GM23338 (cell line): Measurements from ENCODE around the gene SMIM28. TPM values are rescaled to one million over a fixed set of nuclear protein-coding genes. Genes with fewer than 3 reads are reported as not detected.

Source experiments
- ATAC-seq: fragments of 200-7000 bp; cut with Tn5 transposase; 3 replicates; pipeline ENCODE4 v1.9.1; 2020
- DNase-seq: peaks from one replicate; pipeline ENCODE4 v3.0.0-alpha.2; 2015; ENCODE audit warnings: low spot score
- H2AFZ ChIP-seq: fragments of 200-600 bp; sonication (generic); 2 replicates; pipeline ENCODE4 v1.8.0; 2016; ENCODE audit warnings: antibody characterized with exemption, mild to moderate bottlenecking, moderate library complexity
- H3F3A ChIP-seq: fragments of 200-600 bp; sonication (generic); replicated peaks from 2 replicates; pipeline ENCODE4 v1.8.0; 2017; ENCODE audit warnings: antibody characterized with exemption, mixed run types, low read depth
- H3K27ac ChIP-seq: fragments of 200-600 bp; sonication (generic); 2 replicates; pipeline ENCODE4 v1.6.1; 2016; ENCODE audit warnings: low read depth
- H3K27me3 ChIP-seq: fragments of 200-600 bp; sonication (generic); 2 replicates; pipeline ENCODE4 v1.8.0; 2016; ENCODE audit warnings: mild to moderate bottlenecking, mixed run types, moderate library complexity; ENCODE audit not compliant: insufficient read depth
- H3K36me3 ChIP-seq: fragments of 200-600 bp; sonication (generic); 2 replicates; pipeline ENCODE4 v1.8.0; 2016; ENCODE audit warnings: mild to moderate bottlenecking; ENCODE audit not compliant: insufficient read depth
- H3K4me1 ChIP-seq: fragments of 200-600 bp; sonication (generic); 2 replicates; pipeline ENCODE4 v1.8.0; 2016; ENCODE audit warnings: mild to moderate bottlenecking, moderate library complexity; ENCODE audit not compliant: insufficient read depth
- H3K4me2 ChIP-seq: fragments of 200-600 bp; sonication (generic); 2 replicates; pipeline ENCODE4 v1.7.1; 2017; ENCODE audit warnings: mixed run types
- H3K4me3 ChIP-seq: fragments of 200-600 bp; sonication (generic); 2 replicates; pipeline ENCODE4 v1.6.1; 2016; ENCODE audit warnings: mixed run types
- H3K79me2 ChIP-seq: fragments of 200-600 bp; sonication (generic); replicated peaks from 2 replicates; pipeline ENCODE4 v1.8.0; 2017; ENCODE audit warnings: mild to moderate bottlenecking; ENCODE audit not compliant: insufficient read depth
- H3K9me2 ChIP-seq: fragments of 200-600 bp; sonication (generic); 2 replicates; pipeline ENCODE4 v1.8.0; 2017; ENCODE audit not compliant: insufficient read depth
- H4K20me1 ChIP-seq: fragments of 200-600 bp; sonication (generic); replicated peaks from 2 replicates; pipeline ENCODE4 v1.8.0; 2017; ENCODE audit warnings: mild to moderate bottlenecking; ENCODE audit not compliant: insufficient read depth
- H3K27ac Mint-ChIP-seq: 2 replicates; pipeline ENCODE4 v1.8.0; 2020; ENCODE audit warnings: inconsistent platforms, mild to moderate bottlenecking, moderate library complexity, mixed read lengths
- H3K27me3 Mint-ChIP-seq: 3 replicates; pipeline ENCODE4 v1.8.0; 2022; ENCODE audit warnings: low read depth, mild to moderate bottlenecking, moderate library complexity, mixed read lengths, inconsistent platforms; ENCODE audit not compliant: insufficient read depth, poor library complexity
- H3K36me3 Mint-ChIP-seq: 3 replicates; pipeline ENCODE4 v1.8.0; 2021; ENCODE audit warnings: low read depth, mild to moderate bottlenecking, inconsistent platforms, moderate library complexity, mixed read lengths
- H3K4me1 Mint-ChIP-seq: 3 replicates; pipeline ENCODE4 v1.8.0; 2020; ENCODE audit warnings: mild to moderate bottlenecking, inconsistent platforms, mixed read lengths
- H3K4me3 Mint-ChIP-seq: 3 replicates; pipeline ENCODE4 v1.8.0; 2021; ENCODE audit warnings: moderate library complexity, mild to moderate bottlenecking, inconsistent platforms, mixed read lengths
- H3K9me3 Mint-ChIP-seq: 3 replicates; pipeline ENCODE4 v1.8.0; 2020; ENCODE audit warnings: moderate library complexity, mild to moderate bottlenecking, inconsistent platforms, mixed read lengths
- CREB1 ChIP-seq: fragments of 250-450 bp; sonication (Bioruptor Pico); IDR thresholded peaks from 2 replicates; pipeline ENCODE4 v1.5.0; 2020; ENCODE audit warnings: low read depth, mild to moderate bottlenecking, moderate library complexity
- EZH2 ChIP-seq: fragments of 200-600 bp; sonication (generic); IDR thresholded peaks from one replicate; pipeline ENCODE4 v1.8.0; 2017; ENCODE audit warnings: antibody characterized with exemption, mild to moderate bottlenecking, low read depth; ENCODE audit not compliant: unreplicated experiment
- EZH2phosphoT487 ChIP-seq: fragments of 200-600 bp; sonication (generic); IDR thresholded peaks from one replicate; pipeline ENCODE4 v1.8.1; 2018; ENCODE audit warnings: antibody characterized with exemption; ENCODE audit not compliant: unreplicated experiment
- JUNB ChIP-seq: IDR thresholded peaks from one replicate; pipeline ENCODE4 v1.6.1; 2016; ENCODE audit warnings: antibody characterized with exemption; ENCODE audit not compliant: unreplicated experiment
- NANOG ChIP-seq: IDR thresholded peaks from 2 replicates; pipeline ENCODE4 v1.6.1; 2016; ENCODE audit warnings: antibody characterized with exemption, borderline replicate concordance
- POLR2AphosphoS5 ChIP-seq: IDR thresholded peaks from 2 replicates; pipeline ENCODE4 v1.6.1; 2016; ENCODE audit warnings: antibody characterized with exemption, low read depth
- REST ChIP-seq: IDR thresholded peaks from one replicate; pipeline ENCODE4 v1.6.1; 2018; ENCODE audit warnings: antibody characterized with exemption; ENCODE audit not compliant: unreplicated experiment
- STAT1 ChIP-seq: IDR thresholded peaks from one replicate; pipeline ENCODE4 v1.6.1; 2016; ENCODE audit warnings: antibody characterized with exemption; ENCODE audit not compliant: unreplicated experiment
- ZNF114 ChIP-seq: fragments of 250-450 bp; sonication (Bioruptor Pico); IDR thresholded peaks from 2 replicates; pipeline ENCODE4 v1.5.0; 2020; ENCODE audit warnings: mild to moderate bottlenecking, moderate library complexity
- ZNF331 ChIP-seq: fragments of 250-450 bp; sonication (Bioruptor Pico); IDR thresholded peaks from 2 replicates; pipeline ENCODE4 v1.5.0; 2020; ENCODE audit warnings: low read depth, mild to moderate bottlenecking, moderate library complexity
- ZNF462 ChIP-seq: fragments of 250-450 bp; sonication (Bioruptor Pico); IDR thresholded peaks from 2 replicates; pipeline ENCODE4 v1.5.0; 2020; ENCODE audit warnings: mild to moderate bottlenecking, moderate library complexity
- polyA plus RNA-seq: library from polyadenylated mRNA; unstranded; fragments of >200 nt; fragmentation: Nextera tagmentation; extraction: Ambion mirVana; gene quantifications from 2 replicates; pipeline ENCODE4 v1.2.1, GENCODE V29; 2016
- total RNA-seq: library from RNA; depleted of rRNA; stranded (reverse); fragments of >200 nt; shearing (Covaris generic); gene quantifications from 2 replicates; pipeline ENCODE4 v1.2.3, GENCODE V29; 2014
- TF ChIP-seq, protein P1 (sequence below): IDR thresholded peaks from 2 replicates; pipeline ENCODE4 v1.6.1; 2016; ENCODE audit warnings: antibody characterized with exemption
- TF ChIP-seq, protein P2 (sequence below), 2 experiments: fragments of 200-600 bp in 1 of 2; sonication (generic) in 1 of 2; conservative IDR thresholded peaks; 2 replicates each; pipeline versions ENCODE4 v1.5.1 to v1.6.1; 2016 to 2017; ENCODE audit warnings: antibody characterized with exemption in 2 of 2, low read depth in 2 of 2, mild to moderate bottlenecking in 2 of 2, moderate library complexity in 1 of 2

The SMIM28 gene
- total and polyA plus RNA-seq, 2 experiments from 2014 or later = not detected

DNA sequence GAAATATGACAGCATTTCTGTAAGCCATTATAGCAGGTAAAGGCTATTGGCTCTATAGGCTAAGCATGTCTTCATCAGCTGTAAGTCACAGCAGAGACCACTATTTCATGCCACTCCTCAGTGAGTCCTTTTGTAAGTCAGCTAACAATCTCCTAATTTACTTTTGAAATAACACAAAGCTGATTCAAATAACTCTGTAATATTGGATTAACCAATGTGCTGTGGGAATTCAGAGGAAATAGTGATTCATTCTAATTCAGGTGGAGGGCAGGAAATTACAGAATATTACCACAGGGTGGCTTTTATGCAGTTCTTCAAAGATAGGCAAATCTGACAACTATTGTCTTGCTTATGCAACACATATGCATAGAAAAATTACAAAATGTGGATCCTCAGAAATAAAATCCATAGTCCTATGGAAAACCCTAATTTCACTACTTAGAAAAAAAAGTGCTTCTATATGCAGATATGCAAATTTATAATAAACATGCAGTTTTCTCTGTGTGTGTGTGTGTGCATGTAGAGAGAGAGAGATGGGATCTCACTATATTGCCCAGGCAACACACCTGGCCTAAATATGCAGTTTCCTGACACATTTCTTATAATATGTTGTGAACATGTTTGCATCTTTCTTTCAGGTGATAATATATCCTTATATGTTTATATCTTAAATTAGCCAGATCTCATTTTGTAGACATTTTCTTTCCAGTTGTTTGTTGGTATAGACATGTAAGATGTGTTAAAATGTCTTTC, 4.8 kb upstream of the SMIM28 start:
- Histone ChIP-seq H3K79me2 (no peaks in the 10 kb centered on the region), H3K27ac (no peak overlapping the region), H3F3A (no peaks in the 10 kb centered on the region), H3K4me1 (peaks cover 15% of the 10 kb centered on the region), H3K4me3 (no peak overlapping the region), H2AFZ (no peak overlapping the region), H3K4me2 (no peak overlapping the region), H3K36me3 (no peaks in the 10 kb centered on the region), H4K20me1 (no peaks in the 10 kb centered on the region), H3K9me2 (no peaks in the 10 kb centered on the region), H3K27me3 (no peaks in the 10 kb centered on the region)
- DNase-seq (no peak), ATAC-seq (no peak)
- peaks cover 2% of the 10 kb centered on the region for H3K27me3 Mint-ChIP-seq
- H3K9me3 Mint-ChIP-seq = no peaks in the 10 kb centered on the region; the same call in 1 of the 3 replicates
- no peaks in the 10 kb centered on the region for H3K36me3 Mint-ChIP-seq
- no peak overlapping the region for H3K27ac Mint-ChIP-seq
- TF ChIP-seq EZH2 = no peak
- no peak for TF ChIP-seq STAT1
- TF ChIP-seq CREB1 (CRISPR knock-in tag) = no peak
- TF ChIP-seq ZNF114 (CRISPR knock-in tag) = no peak
- no peak for TF ChIP-seq EZH2phosphoT487
- no peak for TF ChIP-seq NANOG
- no peak for TF ChIP-seq JUNB
- TF ChIP-seq REST = no peak
- TF ChIP-seq, protein P1, sequence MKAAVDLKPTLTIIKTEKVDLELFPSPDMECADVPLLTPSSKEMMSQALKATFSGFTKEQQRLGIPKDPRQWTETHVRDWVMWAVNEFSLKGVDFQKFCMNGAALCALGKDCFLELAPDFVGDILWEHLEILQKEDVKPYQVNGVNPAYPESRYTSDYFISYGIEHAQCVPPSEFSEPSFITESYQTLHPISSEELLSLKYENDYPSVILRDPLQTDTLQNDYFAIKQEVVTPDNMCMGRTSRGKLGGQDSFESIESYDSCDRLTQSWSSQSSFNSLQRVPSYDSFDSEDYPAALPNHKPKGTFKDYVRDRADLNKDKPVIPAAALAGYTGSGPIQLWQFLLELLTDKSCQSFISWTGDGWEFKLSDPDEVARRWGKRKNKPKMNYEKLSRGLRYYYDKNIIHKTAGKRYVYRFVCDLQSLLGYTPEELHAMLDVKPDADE = no peak
- no peak for TF ChIP-seq ZNF331
- no peak for TF ChIP-seq ZNF462 (CRISPR knock-in tag)
- TF ChIP-seq POLR2AphosphoS5 = no peak
- TF ChIP-seq, protein P2, sequence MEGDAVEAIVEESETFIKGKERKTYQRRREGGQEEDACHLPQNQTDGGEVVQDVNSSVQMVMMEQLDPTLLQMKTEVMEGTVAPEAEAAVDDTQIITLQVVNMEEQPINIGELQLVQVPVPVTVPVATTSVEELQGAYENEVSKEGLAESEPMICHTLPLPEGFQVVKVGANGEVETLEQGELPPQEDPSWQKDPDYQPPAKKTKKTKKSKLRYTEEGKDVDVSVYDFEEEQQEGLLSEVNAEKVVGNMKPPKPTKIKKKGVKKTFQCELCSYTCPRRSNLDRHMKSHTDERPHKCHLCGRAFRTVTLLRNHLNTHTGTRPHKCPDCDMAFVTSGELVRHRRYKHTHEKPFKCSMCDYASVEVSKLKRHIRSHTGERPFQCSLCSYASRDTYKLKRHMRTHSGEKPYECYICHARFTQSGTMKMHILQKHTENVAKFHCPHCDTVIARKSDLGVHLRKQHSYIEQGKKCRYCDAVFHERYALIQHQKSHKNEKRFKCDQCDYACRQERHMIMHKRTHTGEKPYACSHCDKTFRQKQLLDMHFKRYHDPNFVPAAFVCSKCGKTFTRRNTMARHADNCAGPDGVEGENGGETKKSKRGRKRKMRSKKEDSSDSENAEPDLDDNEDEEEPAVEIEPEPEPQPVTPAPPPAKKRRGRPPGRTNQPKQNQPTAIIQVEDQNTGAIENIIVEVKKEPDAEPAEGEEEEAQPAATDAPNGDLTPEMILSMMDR (conservative IDR thresholded peaks at IDR 0.05; ENCODE audit: low read depth in 2 of 2) = no peak
- H3K4me1 Mint-ChIP-seq = peaks cover 23% of the 10 kb centered on the region; the same call in 2 of the 3 replicates
- H3K4me3 Mint-ChIP-seq = no peak overlapping the region
